VCaP (cell line): Measurements from ENCODE around the gene SLC30A5.

Experiments used
- H3K27ac ChIP-seq: fragments of 450-650 bp; 2 replicates; pipeline ENCODE4 v1.5.1; 2017
- CTCF ChIP-seq: fragments of 450-650 bp; conservative IDR thresholded peaks from 2 replicates; pipeline ENCODE4 v1.5.1; 2017; ENCODE audit warnings: mild to moderate bottlenecking, moderate library complexity

SLC30A5 gene

GRCh38 chr5:69074664-69075521 lies 18.9 kb upstream of the SLC30A5 start:
- H3K27ac ChIP-seq: no peak overlapping the region
- no peak for TF ChIP-seq CTCF

- H3K27ac ChIP-seq: no peak overlapping the region
- no peak for TF ChIP-seq CTCF
Observed at GRCh38 chr5:69075522-69076179, 18.2 kb upstream of the SLC30A5 start.

- no peak for TF ChIP-seq CTCF
- H3K27ac ChIP-seq: no peak overlapping the region
Observed at GRCh38 chr5:69078921-69079540, 14.8 kb upstream of the SLC30A5 start.

- no peak overlapping the region for H3K27ac ChIP-seq
- TF ChIP-seq CTCF: no peak
Observed at GRCh38 chr5:69079556-69079955, 14.3 kb upstream of the SLC30A5 start.

- peak; percentile 38 for TF ChIP-seq CTCF
- H3K27ac ChIP-seq: 0 out of 2 replicates have a peak overlapping the region, but pooled peaks have one; percentile 3
Observed at GRCh38 chr5:69083412-69083811, 10.4 kb upstream of the SLC30A5 start.

- H3K27ac ChIP-seq: no peak overlapping the region
- TF ChIP-seq CTCF: no peak
Observed at GRCh38 chr5:69084195-69084594, 9.6 kb upstream of the SLC30A5 start.

- TF ChIP-seq CTCF: no peak
- H3K27ac ChIP-seq: no peak overlapping the region
Observed at GRCh38 chr5:69084903-69085302, 8.9 kb upstream of the SLC30A5 start.
